ENCODE results near the gene PIGX. TPM values are rescaled to one million over a fixed set of nuclear protein-coding genes. Genes with fewer than 3 reads are reported as not detected.

The PIGX gene
- total and polyA plus RNA-seq, 2 of the 4 experiments (the other 2 are of a cell fraction) = 9.4 to 14.5 TPM

DNA sequence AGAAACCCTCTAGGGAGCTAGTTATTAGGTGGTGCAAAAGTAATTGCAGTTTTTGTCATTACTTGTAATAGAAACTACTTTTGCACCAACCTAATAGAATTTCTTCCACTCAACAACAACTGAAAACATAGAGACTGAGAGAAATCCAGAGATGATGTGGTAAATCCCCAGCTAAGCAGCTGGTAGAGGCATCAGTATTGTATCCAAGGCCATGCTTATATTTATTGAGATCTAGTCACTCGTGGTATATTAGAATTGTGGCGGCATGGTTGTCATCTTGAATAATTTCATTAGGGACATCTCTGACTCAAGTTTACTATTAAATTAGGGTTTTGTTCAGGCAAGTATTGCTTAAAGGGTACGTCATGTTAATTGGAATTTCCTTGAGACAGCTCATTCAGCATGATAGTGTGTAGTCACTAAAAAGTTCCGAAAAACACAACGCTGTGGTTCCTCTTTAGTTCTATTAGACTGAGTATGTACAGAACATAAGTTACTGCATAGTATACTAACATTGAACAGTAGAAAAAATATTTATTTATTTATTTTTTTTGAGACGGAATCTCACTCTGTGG is 62.8 kb downstream of the PIGX start:
- peaks cover 10% of the 10 kb centered on the region for H3K4me1 ChIP-seq (ENCODE audit: control insufficient read depth, insufficient read depth, low read length)
- no peak overlapping the region for H4K5ac ChIP-seq (ENCODE audit: low read depth, low read length)
- no peak overlapping the region for H4K8ac ChIP-seq (ENCODE audit: low read depth in 2 of 2, low read length in 2 of 2)
- dilution Hi-C loops (cut with HindIII; ENCODE audit: low sequenced_read_pairs, unreplicated experiment) = no loop called here
- H3K56ac ChIP-seq (ENCODE audit: extremely low read depth, insufficient read depth, low read length) = no peak overlapping the region
- H3K14ac ChIP-seq (replicated peaks; ENCODE audit: low read depth, low read length) = no peak overlapping the region
- H4K91ac ChIP-seq (ENCODE audit: insufficient read depth, low read depth, low read length) = no peak overlapping the region
- no CpG with 5 or more reads among the region's 6 CpGs for WGBS, 2 experiments (ENCODE audit: extremely low coverage in 2 of 2, insufficient read length in 1 of 2)
- H3K9ac ChIP-seq (ENCODE audit: low read depth, low read length) = no peak overlapping the region
- H2AK5ac ChIP-seq (ENCODE audit: low read depth, low read length) = no peak overlapping the region
- no TSS peak for BruUV-seq (replicated peaks)
- no peak overlapping the region for H2BK120ac ChIP-seq (ENCODE audit: low read depth, low read length)
- H2BK15ac ChIP-seq (ENCODE audit: low read depth, low read length) = no peak overlapping the region
- no peak overlapping the region for H2BK20ac ChIP-seq (ENCODE audit: low read depth, low read length)
- TF ChIP-seq FOS (IDR thresholded peaks at IDR 0.05; ENCODE audit: low read depth, low read length) = no peak
- no peak for TF ChIP-seq CHD1 (IDR thresholded peaks at IDR 0.05; ENCODE audit: low read depth, low read length)
- TF ChIP-seq MXI1 (IDR thresholded peaks at IDR 0.05; ENCODE audit: borderline replicate concordance, low read depth, low read length) = no peak
- TF ChIP-seq POLR2A (IDR thresholded peaks at IDR 0.05; ENCODE audit: low read depth, low read length) = no peak
- no peak for TF ChIP-seq NFE2L2 (IDR thresholded peaks at IDR 0.05; ENCODE audit: low read depth, low read length)
- TF ChIP-seq, protein P1, sequence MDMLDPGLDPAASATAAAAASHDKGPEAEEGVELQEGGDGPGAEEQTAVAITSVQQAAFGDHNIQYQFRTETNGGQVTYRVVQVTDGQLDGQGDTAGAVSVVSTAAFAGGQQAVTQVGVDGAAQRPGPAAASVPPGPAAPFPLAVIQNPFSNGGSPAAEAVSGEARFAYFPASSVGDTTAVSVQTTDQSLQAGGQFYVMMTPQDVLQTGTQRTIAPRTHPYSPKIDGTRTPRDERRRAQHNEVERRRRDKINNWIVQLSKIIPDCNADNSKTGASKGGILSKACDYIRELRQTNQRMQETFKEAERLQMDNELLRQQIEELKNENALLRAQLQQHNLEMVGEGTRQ (IDR thresholded peaks at IDR 0.05; ENCODE audit: low read depth, low read length) = no peak
- TF ChIP-seq MAFK (IDR thresholded peaks at IDR 0.05; ENCODE audit: low read depth, low read length) = no peak
- POLR2A ChIA-PET (ENCODE audit: unreplicated experiment) = no interaction called here
- H3K79me1 ChIP-seq (ENCODE audit: low read depth in 1 of 2, low read length in 2 of 2) = peaks cover 49 to 86% of the 10 kb centered on the region in 2 experiments
- intact Hi-C loops (cut with micrococcal nuclease) = loop anchor here (5.0 kb wide), 1 partner anchor 33 kb away; no protein-coding TSS in a partner anchor
- DNase-seq (peak; percentile 21), ATAC-seq (ENCODE audit: low read depth) (no peak)
- H2AK9ac ChIP-seq (replicated peaks; ENCODE audit: low read depth, low read length, poor library complexity) = no peak overlapping the region
- no peak overlapping the region for H3K27ac ChIP-seq (ENCODE audit: insufficient read depth, low read length)
- no peak overlapping the region for H3K4me2 ChIP-seq (ENCODE audit: low read depth, low read length)
- H3K23ac ChIP-seq (ENCODE audit: low read depth, low read length) = no peak overlapping the region
- H4K20me1 ChIP-seq (ENCODE audit: insufficient read depth, low read length) = peaks cover 71% of the 10 kb centered on the region
- no peaks in the 10 kb centered on the region for H3K27me3 ChIP-seq (ENCODE audit: control insufficient read depth, insufficient read depth, low read length)
- no peak overlapping the region for H2BK5ac ChIP-seq (ENCODE audit: low read depth, low read length, poor library complexity, severe bottlenecking)
- CTCF ChIA-PET = interaction anchor here (1.4 kb wide), 1 partner anchor 11 kb away, joined by 3 read pairs; no protein-coding TSS in a partner anchor
- H3K9me1 ChIP-seq (ENCODE audit: insufficient read depth, low read length) = peaks cover 9% of the 10 kb centered on the region
- no peak overlapping the region for H3K4me3 ChIP-seq (ENCODE audit: insufficient read depth, low read depth, low read length)
- peaks cover 3% of the 10 kb centered on the region; the same call in 1 of the 2 replicates for H3K36me3 ChIP-seq (ENCODE audit: control insufficient read depth, insufficient read depth, low read length)
- H3K18ac ChIP-seq (ENCODE audit: low read depth, low read length) = no peak overlapping the region
- no peak overlapping the region for H2AFZ ChIP-seq (replicated peaks; ENCODE audit: low read length, poor library complexity)
- H3K9me3 ChIP-seq (ENCODE audit: control insufficient read depth, insufficient read depth, low read length) = no peaks in the 10 kb centered on the region
- H3K4ac ChIP-seq (ENCODE audit: low read depth, low read length) = no peak overlapping the region
- in situ Hi-C loops (cut with MboI; ENCODE audit: low sequenced_read_pairs) = no loop called here
